GM11168 (cell line): ENCODE data around the gene ACER3.
"Not testable (repeated sequence)": the region's sequence is repeated elsewhere in the genome, so short reads cannot be mapped to it uniquely, and the experiment has no call there.

Experiments used
- in situ Hi-C: fragments of 300-500 bp; cut with MboI; formaldehyde crosslinking; loops from one replicate; pipeline ENCODE4 v1.12.0; 2022; ENCODE audit warnings: low sequenced_read_pairs; ENCODE audit not compliant: unreplicated experiment

The ACER3 gene

GRCh38 chr11:76978239-76978638 lies 117.5 kb downstream of the ACER3 start:
- in situ Hi-C loops = no loop called here

DNA sequence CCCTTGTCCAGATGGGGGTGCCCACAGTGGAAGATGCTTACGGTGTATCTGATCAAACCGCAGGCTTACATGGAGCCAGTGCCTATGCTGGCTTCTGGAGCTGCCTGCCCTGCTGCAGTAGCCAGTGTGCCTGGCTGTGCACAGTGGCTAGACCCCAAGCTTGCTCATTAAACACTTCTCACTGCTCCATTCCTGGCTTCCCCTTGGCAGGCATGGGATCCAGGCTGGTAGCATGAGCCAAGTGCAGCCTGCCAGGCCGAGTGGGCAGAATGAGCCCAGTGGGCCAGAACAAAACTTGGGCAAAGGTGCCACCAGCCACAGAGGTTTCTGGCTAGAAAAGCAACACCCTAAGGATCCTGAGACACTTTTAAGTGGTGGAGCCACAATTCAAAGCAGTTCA lies 118.1 kb downstream of the ACER3 start:
- in situ Hi-C loops = no loop called here

DNA sequence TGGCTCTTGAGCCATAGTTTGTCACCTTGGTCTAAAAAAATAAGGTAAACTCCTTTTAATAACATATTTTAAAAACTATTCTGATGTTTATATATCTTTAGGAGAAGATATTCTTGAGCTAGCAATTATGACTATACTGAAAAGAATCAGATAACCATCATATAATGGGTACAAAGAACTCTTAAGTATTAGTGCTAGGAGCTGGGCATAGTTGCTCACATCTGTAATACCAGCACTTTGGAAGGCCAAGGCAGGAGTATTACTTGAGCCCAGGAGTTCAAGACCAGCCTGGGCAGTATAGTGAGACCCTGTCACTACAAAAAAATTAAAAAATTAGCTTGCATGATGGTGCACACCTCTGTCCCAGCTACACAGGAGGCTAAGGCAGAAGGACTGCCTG lies 119.5 kb downstream of the ACER3 start:
- in situ Hi-C loops = no loop called here

- in situ Hi-C loops = no loop called here
Measured at GRCh38 chr11:76984743-76985142, 124.0 kb downstream of the ACER3 start.

DNA sequence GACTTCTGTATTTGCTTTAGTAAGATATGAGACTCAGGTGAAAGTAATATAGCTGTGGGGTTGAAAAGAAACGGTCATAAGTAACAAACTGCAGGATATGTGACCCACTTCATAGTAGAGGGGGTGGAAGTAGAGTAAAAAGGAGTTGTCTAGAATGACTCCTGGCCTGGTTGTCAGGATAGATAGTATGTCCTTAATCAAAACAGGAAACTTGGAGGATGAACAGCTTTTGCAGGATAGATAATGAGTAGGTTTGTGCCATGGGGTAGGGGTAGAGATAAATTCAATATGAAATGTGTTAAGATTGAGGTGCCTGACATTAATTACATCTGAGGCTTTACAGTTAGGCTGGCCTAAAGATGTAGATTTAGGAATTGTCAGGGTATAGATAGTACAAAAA lies 126.5 kb downstream of the ACER3 start:
- in situ Hi-C loops = no loop called here

- in situ Hi-C loops = no loop called here
Measured at GRCh38 chr11:76990628-76991027, 129.9 kb downstream of the ACER3 start.

DNA sequence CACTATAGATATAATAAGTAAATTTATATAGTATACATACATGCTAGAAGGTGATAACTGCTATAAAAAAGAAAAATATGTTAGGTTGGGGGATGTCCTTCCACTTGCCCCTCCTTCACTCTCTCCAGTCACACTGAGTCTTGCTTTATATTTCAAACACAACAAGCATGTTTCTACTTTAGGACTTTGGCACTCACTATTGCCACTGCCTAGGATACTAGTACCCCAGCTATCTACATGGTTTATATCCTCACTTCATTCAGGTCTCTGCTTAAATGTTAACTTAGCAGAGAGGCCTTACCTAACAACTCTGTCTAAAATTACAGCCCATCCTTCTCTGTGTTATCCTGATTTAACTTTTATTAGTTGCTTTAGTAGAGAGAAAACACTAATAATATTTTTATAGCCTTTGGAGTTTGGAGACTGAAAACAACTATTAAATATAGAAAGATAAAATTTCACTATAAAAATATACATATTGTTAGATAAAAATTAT lies 134.4 kb downstream of the ACER3 start:
- in situ Hi-C loops = no loop called here

DNA sequence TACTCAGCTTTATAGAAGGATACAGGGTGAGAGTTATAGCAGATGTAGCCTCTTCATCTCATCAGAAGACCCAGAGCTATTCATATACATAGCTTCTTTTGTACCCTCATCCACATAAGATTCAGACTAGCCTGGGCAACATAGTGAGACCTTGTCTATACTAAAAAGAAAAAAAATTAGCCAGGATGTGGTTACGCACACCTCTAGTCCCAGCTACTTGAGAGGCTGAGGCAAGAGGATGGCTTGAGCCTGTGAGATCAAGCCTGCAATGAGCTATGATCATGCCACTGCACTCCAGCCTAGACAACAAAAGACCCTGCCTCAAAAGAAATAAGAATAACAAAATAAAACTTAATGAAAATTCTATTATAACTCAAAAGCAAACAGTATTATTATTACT lies 136.8 kb downstream of the ACER3 start:
- in situ Hi-C loops = no loop called here

GRCh38 chr11:76999597-76999996 lies 138.9 kb downstream of the ACER3 start:
- in situ Hi-C loops = no loop called here

- in situ Hi-C loops = no loop called here
Measured at GRCh38 chr11:77001613-77002012, 140.9 kb downstream of the ACER3 start.

GRCh38 chr11:77002776-77003175 lies 142.1 kb downstream of the ACER3 start:
- in situ Hi-C loops = no loop called here

DNA sequence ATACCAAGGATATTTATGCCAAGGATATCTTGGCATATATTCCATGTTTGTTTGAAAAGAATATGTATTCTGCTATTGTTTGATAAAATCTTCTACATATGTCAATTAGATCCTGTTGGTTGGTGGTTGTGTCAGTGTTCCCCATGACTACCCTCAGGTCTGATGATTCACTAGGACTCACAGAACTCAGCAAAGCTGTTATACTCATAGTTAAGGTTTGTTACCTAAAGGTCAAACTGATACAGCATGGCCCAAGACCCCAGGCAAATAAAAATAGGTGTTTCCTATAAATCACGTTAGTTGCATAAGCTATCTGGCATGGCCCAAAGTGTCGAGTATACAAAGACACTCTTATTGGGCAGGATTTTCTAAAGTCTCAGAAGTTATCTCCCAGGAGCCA lies 143.2 kb downstream of the ACER3 start:
- in situ Hi-C loops = no loop called here

DNA sequence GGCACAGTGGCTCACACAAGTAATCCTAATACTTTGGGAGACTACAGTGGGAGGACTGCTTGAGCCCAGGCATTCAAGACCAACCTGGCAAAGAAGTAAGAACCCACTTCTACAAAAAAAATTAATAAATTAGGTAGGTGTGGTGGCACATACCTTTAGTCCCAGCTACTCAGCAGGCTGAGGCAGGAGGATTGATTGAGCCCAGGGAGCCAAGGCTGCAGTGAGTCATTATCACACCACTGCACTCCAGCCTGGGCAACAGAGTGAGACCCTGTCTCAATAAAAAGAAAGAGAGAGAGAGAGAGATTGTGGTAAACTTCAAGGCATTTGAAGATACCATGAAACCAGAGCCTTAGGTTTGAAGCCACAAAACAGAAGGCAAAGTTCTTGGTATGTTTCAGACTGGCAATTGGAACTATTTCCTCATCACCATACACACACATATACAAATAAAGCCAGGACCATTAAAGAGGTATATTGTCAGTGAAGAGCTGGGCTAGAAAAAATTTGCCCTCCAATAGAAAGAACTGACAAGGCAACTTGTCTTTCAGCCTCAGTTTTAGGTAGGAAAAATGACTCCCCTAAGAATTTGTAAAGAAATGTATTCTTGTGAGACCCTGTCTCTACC lies 148.9 kb downstream of the ACER3 start:
- in situ Hi-C loops = no loop called here

DNA sequence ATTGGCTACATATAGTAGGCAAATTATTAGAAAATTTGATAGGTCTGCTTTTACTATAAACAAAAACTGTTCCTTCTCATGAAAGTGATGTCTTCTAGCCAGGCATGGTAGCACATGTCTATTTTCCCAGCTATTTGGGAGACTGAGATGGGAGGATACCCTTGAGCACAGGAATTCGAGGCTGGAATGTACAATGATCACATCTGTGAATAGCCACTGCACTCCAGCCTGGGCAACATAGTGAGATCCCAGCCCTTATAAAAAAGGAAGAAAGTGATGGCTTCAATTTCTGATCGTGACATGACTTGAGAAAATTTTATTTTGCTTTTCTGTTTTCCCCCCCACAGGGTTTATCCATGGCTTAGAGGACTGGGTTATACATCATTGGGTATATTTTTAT lies 154.0 kb downstream of the ACER3 start:
- in situ Hi-C loops = no loop called here

GRCh38 chr11:77018396-77018924 lies 157.7 kb downstream of the ACER3 start:
- in situ Hi-C loops = not testable (repeated sequence)

- in situ Hi-C loops = no loop called here
Measured at GRCh38 chr11:77019976-77020595, 159.4 kb downstream of the ACER3 start.

GRCh38 chr11:77020734-77021133 lies 160.0 kb downstream of the ACER3 start:
- in situ Hi-C loops = no loop called here

GRCh38 chr11:77024745-77025144 lies 164.0 kb downstream of the ACER3 start:
- in situ Hi-C loops = no loop called here

GRCh38 chr11:77026221-77026620 lies 165.5 kb downstream of the ACER3 start:
- in situ Hi-C loops = no loop called here

- in situ Hi-C loops = no loop called here
Measured at GRCh38 chr11:77026743-77027142, 166.0 kb downstream of the ACER3 start.

- in situ Hi-C loops = no loop called here
Measured at GRCh38 chr11:77027275-77027674, 166.6 kb downstream of the ACER3 start.

- in situ Hi-C loops = no loop called here
Measured at GRCh38 chr11:77029829-77030228, 169.1 kb downstream of the ACER3 start.
